ENCODE measurements around the gene CALY.

Gene CALY

GRCh38 chr10:133281628-133282372 is 54.9 kb downstream of the CALY start:
- no peak for DNase-seq

GRCh38 chr10:133281084-133281483 is 55.6 kb downstream of the CALY start:
- DNase-seq = no peak

- no peak for DNase-seq
These were observed 56.2 kb downstream of the CALY start for GRCh38 chr10:133280391-133281059.

- no peak for DNase-seq
These were observed 57.1 kb downstream of the CALY start for GRCh38 chr10:133279326-133280226.

GRCh38 chr10:133278577-133279265 is 58.0 kb downstream of the CALY start:
- no peak for DNase-seq

- DNase-seq = no peak
These were observed 58.6 kb downstream of the CALY start for GRCh38 chr10:133277993-133278576.

GRCh38 chr10:133277277-133277992 is 59.3 kb downstream of the CALY start:
- DNase-seq = no peak

- no peak for DNase-seq
These were observed 60.1 kb downstream of the CALY start, which contains the start of gene ADAM8 for GRCh38 chr10:133276435-133277201. Gene ADAM8, minus strand, starts transcription at chr10:133276868. Its CDS starts 51 bp downstream, at chr10:133276817.

GRCh38 chr10:133276100-133276434 is 60.6 kb downstream of the CALY start:
- no peak for DNase-seq

GRCh38 chr10:133275684-133276092 is 61.0 kb downstream of the CALY start:
- no peak for DNase-seq

- no peak for DNase-seq
These were observed 61.7 kb downstream of the CALY start for GRCh38 chr10:133274751-133275683.

All from cerebellar nuclear complex (tissue), 1 donor.